Measurements from ENCODE around the gene EMSY. TPM values are rescaled to one million over a fixed set of nuclear protein-coding genes. Genes with fewer than 3 reads are reported as not detected.

Gene EMSY
- total and polyA plus RNA-seq, 2 of the 13 experiments (the other 11 are each of a cell fraction or from before 2014, with no cell fraction given), result 11.6 to 18.5 TPM

DNA sequence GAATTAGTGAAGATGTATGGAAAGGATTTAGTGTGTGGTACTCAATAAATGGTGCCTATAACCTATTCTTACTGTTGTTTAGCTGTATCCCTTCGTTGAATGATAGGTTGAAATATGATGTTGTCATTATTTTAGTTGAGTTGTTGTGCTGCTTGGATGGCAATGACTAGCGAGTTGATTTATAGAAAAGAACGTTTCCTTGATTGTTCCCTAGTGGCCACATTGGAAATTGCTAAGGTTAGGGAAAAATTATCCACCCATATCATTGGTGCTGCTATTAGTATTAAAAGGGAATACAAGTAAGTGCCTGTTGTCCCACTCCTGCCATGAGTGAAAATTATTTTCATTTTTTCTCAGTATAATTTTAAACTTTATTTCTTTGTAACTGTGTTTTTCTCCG lies 14.5 kb downstream of the EMSY start:
- Histone ChIP-seq H3K4me1 (ENCODE audit: insufficient read depth, low read length) (no peaks in the 10 kb centered on the region), H3K4me3 (replicated peaks in 1 of 3; ENCODE audit: insufficient read depth in 1 of 3, low read depth in 2 of 3, low read length in 3 of 3) (no peak overlapping the region), H3K4me2 (ENCODE audit: low read depth, low read length) (no peak overlapping the region), H3K36me3 (replicated peaks in 1 of 2; ENCODE audit: control insufficient read depth in 1 of 2, insufficient read depth in 2 of 2, low read length in 2 of 2) (peaks cover 7 to 27% of the 10 kb centered on the region in 2 experiments), H3K27ac (ENCODE audit: extremely low read length, insufficient read depth, low read length) (no peak overlapping the region), H4K20me1 (ENCODE audit: insufficient read depth, low read length) (no peaks in the 10 kb centered on the region; the same call in 1 of the 2 replicates), H2AFZ (ENCODE audit: low read length) (no peak overlapping the region), H3K27me3 (ENCODE audit: control insufficient read depth in 1 of 2, insufficient read depth in 2 of 2, low read length in 2 of 2) (no peaks in the 10 kb centered on the region), H3K9me3 (ENCODE audit: low read length) (no peaks in the 10 kb centered on the region), H3K9ac (ENCODE audit: insufficient read depth, low read depth, low read length) (no peak overlapping the region), H3K79me2 (ENCODE audit: insufficient read depth, low read length) (no peaks in the 10 kb centered on the region)
- WGBS (ENCODE audit: low lambda C conversion rate), result 92% methylated on average over 4 of the region's 4 CpGs
- ChIA-PET POLR2A (no interaction called here), CTCF (ENCODE audit: low intra/inter-chr PET ratio, low total read pairs) (no interaction called here)
- no TSS peak for BruUV-seq (replicated peaks)
- intact Hi-C loops (cut with micrococcal nuclease; ENCODE audit: unreplicated experiment), result no loop called here
- DNase-seq (ENCODE audit: low spot score) (no peak), FAIRE-seq (no peak), ATAC-seq (no peak)
- in situ Hi-C loops (cut with HindIII; ENCODE audit: extremely low pct_ligation_motif_present, low pct_unique_long_range_greater_than_20kb), result no loop called here
- TF ChIP-seq, protein P1, sequence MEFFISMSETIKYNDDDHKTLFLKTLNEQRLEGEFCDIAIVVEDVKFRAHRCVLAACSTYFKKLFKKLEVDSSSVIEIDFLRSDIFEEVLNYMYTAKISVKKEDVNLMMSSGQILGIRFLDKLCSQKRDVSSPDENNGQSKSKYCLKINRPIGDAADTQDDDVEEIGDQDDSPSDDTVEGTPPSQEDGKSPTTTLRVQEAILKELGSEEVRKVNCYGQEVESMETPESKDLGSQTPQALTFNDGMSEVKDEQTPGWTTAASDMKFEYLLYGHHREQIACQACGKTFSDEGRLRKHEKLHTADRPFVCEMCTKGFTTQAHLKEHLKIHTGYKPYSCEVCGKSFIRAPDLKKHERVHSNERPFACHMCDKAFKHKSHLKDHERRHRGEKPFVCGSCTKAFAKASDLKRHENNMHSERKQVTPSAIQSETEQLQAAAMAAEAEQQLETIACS (CRISPR knock-in tag; IDR thresholded peaks at IDR 0.05), result no peak
- TF ChIP-seq, protein P2, sequence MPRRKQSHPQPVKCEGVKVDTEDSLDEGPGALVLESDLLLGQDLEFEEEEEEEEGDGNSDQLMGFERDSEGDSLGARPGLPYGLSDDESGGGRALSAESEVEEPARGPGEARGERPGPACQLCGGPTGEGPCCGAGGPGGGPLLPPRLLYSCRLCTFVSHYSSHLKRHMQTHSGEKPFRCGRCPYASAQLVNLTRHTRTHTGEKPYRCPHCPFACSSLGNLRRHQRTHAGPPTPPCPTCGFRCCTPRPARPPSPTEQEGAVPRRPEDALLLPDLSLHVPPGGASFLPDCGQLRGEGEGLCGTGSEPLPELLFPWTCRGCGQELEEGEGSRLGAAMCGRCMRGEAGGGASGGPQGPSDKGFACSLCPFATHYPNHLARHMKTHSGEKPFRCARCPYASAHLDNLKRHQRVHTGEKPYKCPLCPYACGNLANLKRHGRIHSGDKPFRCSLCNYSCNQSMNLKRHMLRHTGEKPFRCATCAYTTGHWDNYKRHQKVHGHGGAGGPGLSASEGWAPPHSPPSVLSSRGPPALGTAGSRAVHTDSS (CRISPR knock-in tag; conservative IDR thresholded peaks at IDR 0.05), result no peak
- no peak for TF ChIP-seq NONO (IDR thresholded peaks at IDR 0.05)
- TF ChIP-seq NONO (CRISPR knock-in tag; conservative IDR thresholded peaks at IDR 0.05), result no peak
- TF ChIP-seq HNF4G (IDR thresholded peaks at IDR 0.05; ENCODE audit: borderline replicate concordance, low read depth, low read length), result no peak
- no peak for TF ChIP-seq HNF4G (CRISPR knock-in tag; IDR thresholded peaks at IDR 0.05; ENCODE audit: borderline replicate concordance, low read depth)
- no peak for TF ChIP-seq CBFB (CRISPR knock-in tag; IDR thresholded peaks at IDR 0.05)
- TF ChIP-seq YEATS2 (CRISPR knock-in tag; IDR thresholded peaks at IDR 0.05; ENCODE audit: borderline replicate concordance), result no peak
- TF ChIP-seq, protein P3, sequence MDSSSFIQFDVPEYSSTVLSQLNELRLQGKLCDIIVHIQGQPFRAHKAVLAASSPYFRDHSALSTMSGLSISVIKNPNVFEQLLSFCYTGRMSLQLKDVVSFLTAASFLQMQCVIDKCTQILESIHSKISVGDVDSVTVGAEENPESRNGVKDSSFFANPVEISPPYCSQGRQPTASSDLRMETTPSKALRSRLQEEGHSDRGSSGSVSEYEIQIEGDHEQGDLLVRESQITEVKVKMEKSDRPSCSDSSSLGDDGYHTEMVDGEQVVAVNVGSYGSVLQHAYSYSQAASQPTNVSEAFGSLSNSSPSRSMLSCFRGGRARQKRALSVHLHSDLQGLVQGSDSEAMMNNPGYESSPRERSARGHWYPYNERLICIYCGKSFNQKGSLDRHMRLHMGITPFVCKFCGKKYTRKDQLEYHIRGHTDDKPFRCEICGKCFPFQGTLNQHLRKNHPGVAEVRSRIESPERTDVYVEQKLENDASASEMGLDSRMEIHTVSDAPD (CRISPR knock-in tag; IDR thresholded peaks at IDR 0.05), result no peak
- TF ChIP-seq SNRNP70 (IDR thresholded peaks at IDR 0.05; ENCODE audit: low read depth, low read length), result no peak
- no peak for TF ChIP-seq HCFC1 (IDR thresholded peaks at IDR 0.05; ENCODE audit: low read depth, low read length)
- TF ChIP-seq, protein P4, sequence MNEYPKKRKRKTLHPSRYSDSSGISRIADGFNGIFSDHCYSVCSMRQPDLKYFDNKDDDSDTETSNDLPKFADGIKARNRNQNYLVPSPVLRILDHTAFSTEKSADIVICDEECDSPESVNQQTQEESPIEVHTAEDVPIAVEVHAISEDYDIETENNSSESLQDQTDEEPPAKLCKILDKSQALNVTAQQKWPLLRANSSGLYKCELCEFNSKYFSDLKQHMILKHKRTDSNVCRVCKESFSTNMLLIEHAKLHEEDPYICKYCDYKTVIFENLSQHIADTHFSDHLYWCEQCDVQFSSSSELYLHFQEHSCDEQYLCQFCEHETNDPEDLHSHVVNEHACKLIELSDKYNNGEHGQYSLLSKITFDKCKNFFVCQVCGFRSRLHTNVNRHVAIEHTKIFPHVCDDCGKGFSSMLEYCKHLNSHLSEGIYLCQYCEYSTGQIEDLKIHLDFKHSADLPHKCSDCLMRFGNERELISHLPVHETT (CRISPR knock-in tag; conservative IDR thresholded peaks at IDR 0.05), result no peak
- no peak for TF ChIP-seq ADNP (CRISPR knock-in tag; IDR thresholded peaks at IDR 0.05)
- no peak for TF ChIP-seq U2AF1 (optimal IDR thresholded peaks at IDR 0.05; ENCODE audit: low read depth, low read length)
- TF ChIP-seq TAF15 (IDR thresholded peaks at IDR 0.05; ENCODE audit: low read depth, low read length, poor library complexity, severe bottlenecking), result no peak
- TF ChIP-seq KLF16 (CRISPR knock-in tag; IDR thresholded peaks at IDR 0.05), result no peak
- TF ChIP-seq, protein P5, sequence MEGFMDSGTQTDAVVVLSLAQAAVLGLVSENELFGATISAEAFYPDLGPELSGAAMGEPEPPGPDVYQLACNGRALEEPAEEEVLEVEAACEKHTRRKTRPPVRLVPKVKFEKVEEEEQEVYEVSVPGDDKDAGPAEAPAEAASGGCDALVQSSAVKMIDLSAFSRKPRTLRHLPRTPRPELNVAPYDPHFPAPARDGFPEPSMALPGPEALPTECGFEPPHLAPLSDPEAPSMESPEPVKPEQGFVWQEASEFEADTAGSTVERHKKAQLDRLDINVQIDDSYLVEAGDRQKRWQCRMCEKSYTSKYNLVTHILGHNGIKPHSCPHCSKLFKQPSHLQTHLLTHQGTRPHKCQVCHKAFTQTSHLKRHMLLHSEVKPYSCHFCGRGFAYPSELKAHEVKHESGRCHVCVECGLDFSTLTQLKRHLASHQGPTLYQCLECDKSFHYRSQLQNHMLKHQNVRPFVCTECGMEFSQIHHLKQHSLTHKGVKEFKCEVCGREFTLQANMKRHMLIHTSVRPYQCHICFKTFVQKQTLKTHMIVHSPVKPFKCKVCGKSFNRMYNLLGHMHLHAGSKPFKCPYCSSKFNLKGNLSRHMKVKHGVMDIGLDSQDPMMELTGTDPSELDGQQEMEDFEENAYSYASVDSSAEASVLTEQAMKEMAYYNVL (CRISPR knock-in tag; IDR thresholded peaks at IDR 0.05; ENCODE audit: borderline replicate concordance), result no peak
- no peak for TF ChIP-seq ZNF510 (CRISPR knock-in tag; IDR thresholded peaks at IDR 0.05; ENCODE audit: low read depth)
- TF ChIP-seq TRIM24 (CRISPR knock-in tag; IDR thresholded peaks at IDR 0.05), result no peak
